Lower leg skin (tissue), 3 donors: ENCODE measurements around the gene GLS.

Experiments
- POLR2A ChIP-seq, 2 donors: fragments of 450-650 bp; IDR thresholded peaks; one replicate each; pipeline ENCODE4 v1.6.1; 2016 to 2017; ENCODE audit warnings: antibody characterized with exemption in 2 of 2, mild to moderate bottlenecking in 1 of 2, moderate library complexity in 1 of 2
- TF ChIP-seq, protein P1 (sequence below), 3 donors: fragments of 450-650 bp; IDR thresholded peaks; one replicate each; pipeline ENCODE4 v1.5.1; 2016; ENCODE audit warnings: antibody characterized with exemption in 3 of 3, mild to moderate bottlenecking in 3 of 3, moderate library complexity in 2 of 3

DNA sequence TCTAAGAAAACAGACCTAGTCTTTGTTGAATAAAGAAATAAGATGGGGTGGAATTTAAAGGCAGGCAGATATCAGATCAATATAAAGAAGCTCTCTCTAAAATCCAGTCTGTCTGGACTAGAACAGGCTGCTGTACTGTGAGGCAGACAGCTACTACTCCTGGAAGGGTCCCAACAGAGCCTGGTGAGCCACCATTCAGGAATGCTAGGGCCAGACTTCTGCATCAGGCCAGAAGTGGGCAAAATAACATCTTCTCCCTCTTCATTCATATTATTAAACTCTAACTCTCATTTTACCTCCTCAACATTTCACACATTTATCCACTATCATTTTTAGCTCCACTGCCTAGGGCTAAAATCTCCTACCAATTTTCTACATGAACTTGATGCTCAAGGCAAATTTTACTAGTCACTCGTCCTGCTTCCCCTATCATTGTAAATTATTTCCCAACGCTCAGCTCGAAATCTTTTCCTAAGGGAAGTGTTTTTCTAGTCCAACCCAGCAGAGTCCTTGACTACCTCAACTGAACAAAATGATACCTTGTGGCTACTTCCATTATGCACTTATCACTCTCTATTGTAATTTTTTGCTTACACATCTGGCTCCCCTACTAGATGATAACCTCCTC lies 45.2 kb upstream of the GLS start:
- TF ChIP-seq POLR2A (IDR thresholded peaks at IDR 0.05): no peak
- TF ChIP-seq, protein P1, sequence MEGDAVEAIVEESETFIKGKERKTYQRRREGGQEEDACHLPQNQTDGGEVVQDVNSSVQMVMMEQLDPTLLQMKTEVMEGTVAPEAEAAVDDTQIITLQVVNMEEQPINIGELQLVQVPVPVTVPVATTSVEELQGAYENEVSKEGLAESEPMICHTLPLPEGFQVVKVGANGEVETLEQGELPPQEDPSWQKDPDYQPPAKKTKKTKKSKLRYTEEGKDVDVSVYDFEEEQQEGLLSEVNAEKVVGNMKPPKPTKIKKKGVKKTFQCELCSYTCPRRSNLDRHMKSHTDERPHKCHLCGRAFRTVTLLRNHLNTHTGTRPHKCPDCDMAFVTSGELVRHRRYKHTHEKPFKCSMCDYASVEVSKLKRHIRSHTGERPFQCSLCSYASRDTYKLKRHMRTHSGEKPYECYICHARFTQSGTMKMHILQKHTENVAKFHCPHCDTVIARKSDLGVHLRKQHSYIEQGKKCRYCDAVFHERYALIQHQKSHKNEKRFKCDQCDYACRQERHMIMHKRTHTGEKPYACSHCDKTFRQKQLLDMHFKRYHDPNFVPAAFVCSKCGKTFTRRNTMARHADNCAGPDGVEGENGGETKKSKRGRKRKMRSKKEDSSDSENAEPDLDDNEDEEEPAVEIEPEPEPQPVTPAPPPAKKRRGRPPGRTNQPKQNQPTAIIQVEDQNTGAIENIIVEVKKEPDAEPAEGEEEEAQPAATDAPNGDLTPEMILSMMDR (IDR thresholded peaks at IDR 0.05): no peak
